Fibroblast of skin of left biceps (primary cell): ENCODE measurements around the gene NFIA.
"Not testable (repeated sequence)": the region's sequence is repeated elsewhere in the genome, so short reads cannot be mapped to it uniquely, and the experiment has no call there.

Experiments
- DNase-seq, 2 experiments: peaks; one replicate each; pipeline ENCODE4 v3.0.0-alpha.2; 2013; ENCODE audit warnings: low read depth in 2 of 2

Gene NFIA

GRCh38 chr1:61271412-61271789, 189.0 kb downstream of the NFIA start:
- no peak for DNase-seq

GRCh38 chr1:61273167-61273705, 190.9 kb downstream of the NFIA start:
- no peak for DNase-seq

- DNase-seq: no peak
Observed at GRCh38 chr1:61273861-61274260, 191.5 kb downstream of the NFIA start.

- DNase-seq: no peak
Observed at GRCh38 chr1:61274939-61275338, 192.6 kb downstream of the NFIA start.

- no peak for DNase-seq
Observed at GRCh38 chr1:61276246-61276645, 193.9 kb downstream of the NFIA start.

- DNase-seq: no peak
Observed at GRCh38 chr1:61277121-61277690, 194.8 kb downstream of the NFIA start.

- not testable (repeated sequence) for DNase-seq
Observed at GRCh38 chr1:61278503-61278902, 196.1 kb downstream of the NFIA start.

GRCh38 chr1:61278966-61279365, 196.6 kb downstream of the NFIA start:
- DNase-seq: no peak

GRCh38 chr1:61279570-61279969, 197.2 kb downstream of the NFIA start:
- no peak for DNase-seq

GRCh38 chr1:61280452-61280851, 198.1 kb downstream of the NFIA start:
- no peak for DNase-seq

GRCh38 chr1:61282387-61282786, 200.0 kb downstream of the NFIA start:
- no peak for DNase-seq

- no peak for DNase-seq
Observed at GRCh38 chr1:61284248-61284854, 202.0 kb downstream of the NFIA start.

GRCh38 chr1:61284936-61285335, 202.6 kb downstream of the NFIA start:
- DNase-seq: no peak

GRCh38 chr1:61285371-61285885, 203.1 kb downstream of the NFIA start:
- DNase-seq: no peak

GRCh38 chr1:61287014-61287413, 204.7 kb downstream of the NFIA start:
- DNase-seq: no peak

GRCh38 chr1:61287734-61288133, 205.4 kb downstream of the NFIA start:
- DNase-seq: peak; percentile 70

- no peak for DNase-seq
Observed at GRCh38 chr1:61289232-61290098, 207.1 kb downstream of the NFIA start.

GRCh38 chr1:61290525-61290924, 208.2 kb downstream of the NFIA start:
- no peak for DNase-seq

GRCh38 chr1:61293197-61293596, 210.8 kb downstream of the NFIA start:
- no peak for DNase-seq

GRCh38 chr1:61293986-61294504, 211.7 kb downstream of the NFIA start:
- no peak for DNase-seq

- DNase-seq: no peak
Observed at GRCh38 chr1:61294930-61295329, 212.6 kb downstream of the NFIA start.

GRCh38 chr1:61295818-61296537, 213.6 kb downstream of the NFIA start:
- DNase-seq: no peak
